Effector memory CD8-positive, alpha-beta T cell (primary cell): ENCODE data around the gene NECAB2.

ENCODE experiments used
- ATAC-seq: fragments of 150-1000 bp; cut with Tn5 transposase; replicated peaks from 2 replicates; pipeline ENCODE4 v1.10.0; 2021; ENCODE audit warnings: mild to moderate bottlenecking, moderate library complexity
- DNase-seq, 3 experiments: peaks; one replicate each; pipeline ENCODE4 v3.0.0; 2021
- H3K27ac Mint-ChIP-seq, 2 donors: one replicate each; pipeline ENCODE4 v1.8.0; 2022; ENCODE audit warnings: mild to moderate bottlenecking in 2 of 2, mixed read lengths in 2 of 2, moderate library complexity in 2 of 2
- H3K27me3 Mint-ChIP-seq, 2 donors: one replicate each; pipeline ENCODE4 v1.8.0; 2022; ENCODE audit warnings: mixed read lengths in 2 of 2
- H3K36me3 Mint-ChIP-seq: one replicate; pipeline ENCODE4 v1.8.0; 2022; ENCODE audit warnings: mild to moderate bottlenecking, moderate library complexity, mixed read lengths; ENCODE audit not compliant: insufficient read depth
- H3K4me1 Mint-ChIP-seq, 2 donors: one replicate each; pipeline ENCODE4 v1.8.0; 2022; ENCODE audit warnings: low read depth in 2 of 2, mixed read lengths in 2 of 2
- H3K4me3 Mint-ChIP-seq, 2 donors: one replicate each; pipeline ENCODE4 v1.8.0; 2022; ENCODE audit warnings: mild to moderate bottlenecking in 2 of 2, mixed read lengths in 2 of 2, moderate library complexity in 2 of 2
- H3K9me3 Mint-ChIP-seq, 2 donors: one replicate each; pipeline ENCODE4 v1.8.0; 2022; ENCODE audit warnings: mixed read lengths in 2 of 2

NECAB2 gene

GRCh38 chr16:83970430-83970815 is 2.4 kb downstream of the NECAB2 start:
- Mint-ChIP-seq H3K27me3 (peaks cover 19 to 74% of the 10 kb centered on the region in 2 donors), H3K4me1 (peaks cover 0 to 4% of the 10 kb centered on the region in 2 donors), H3K27ac (no peak overlapping the region), H3K4me3 (no peak overlapping the region), H3K9me3 (no peaks in the 10 kb centered on the region), H3K36me3 (no peaks in the 10 kb centered on the region)
- ATAC-seq (no peak), DNase-seq (no peak)

GRCh38 chr16:83971165-83972130 is 3.4 kb downstream of the NECAB2 start:
- H3K9me3 Mint-ChIP-seq, result no peaks in the 10 kb centered on the region

DNA sequence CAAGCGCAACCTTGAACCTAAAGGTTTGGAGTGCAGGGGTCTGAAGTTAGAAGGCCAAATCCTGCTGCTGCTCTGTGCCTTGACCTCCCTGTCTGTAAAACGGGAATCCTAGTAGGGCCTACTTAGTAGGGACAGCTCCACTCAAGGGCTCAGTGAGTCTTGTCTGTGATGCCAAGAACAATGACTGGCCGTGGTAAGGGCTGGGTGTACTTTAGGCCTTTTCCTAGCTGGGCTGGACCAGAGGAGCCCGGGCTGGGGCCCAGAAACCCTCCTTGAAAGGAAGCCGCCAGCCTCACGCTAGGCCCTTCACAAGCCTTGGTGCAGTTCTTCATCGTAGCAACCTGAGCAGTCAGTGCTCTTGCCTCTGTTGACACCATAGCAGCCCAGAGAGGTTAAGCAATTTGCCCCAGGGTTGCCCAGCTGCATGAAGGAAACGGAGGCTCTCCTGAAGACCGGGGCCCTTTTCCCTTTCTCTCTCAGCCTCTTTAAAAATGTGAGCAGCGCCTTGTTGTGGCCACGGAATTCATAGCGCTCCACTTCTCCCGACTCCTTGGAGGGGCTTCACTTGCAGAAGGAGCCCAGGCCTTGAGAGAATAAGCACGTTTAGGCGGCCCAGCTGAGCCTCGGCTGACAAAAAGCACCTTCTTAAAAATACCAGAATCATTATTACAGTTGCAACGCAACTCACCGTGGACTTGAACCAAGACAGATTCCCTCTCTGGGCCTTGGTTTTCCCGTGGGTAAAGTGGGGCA is 4.4 kb downstream of the NECAB2 start:
- Mint-ChIP-seq H3K4me1 (peaks cover 0 to 4% of the 10 kb centered on the region in 2 donors), H3K27me3 (peaks cover 19 to 78% of the 10 kb centered on the region in 2 donors), H3K27ac (no peak overlapping the region), H3K36me3 (no peaks in the 10 kb centered on the region), H3K4me3 (no peak overlapping the region), H3K9me3 (no peaks in the 10 kb centered on the region)
- no peak for DNase-seq
- ATAC-seq, result no peak

More at GRCh38 chr16:83971165-83972130, 3.4 kb downstream of the NECAB2 start:
- peaks cover 0 to 4% of the 10 kb centered on the region in 2 donors for H3K4me1 Mint-ChIP-seq
- H3K36me3 Mint-ChIP-seq, result no peaks in the 10 kb centered on the region
- no peak for DNase-seq
- peaks cover 19 to 70% of the 10 kb centered on the region in 2 donors for H3K27me3 Mint-ChIP-seq
- no peak overlapping the region for H3K27ac Mint-ChIP-seq
- H3K4me3 Mint-ChIP-seq, result no peak overlapping the region
- no peak for ATAC-seq

GRCh38 chr16:83973077-83973476 is 5.0 kb downstream of the NECAB2 start:
- peaks cover 13 to 72% of the 10 kb centered on the region in 2 donors for H3K27me3 Mint-ChIP-seq
- no peak overlapping the region for H3K27ac Mint-ChIP-seq
- no peak for DNase-seq
- ATAC-seq, result no peak
- no peaks in the 10 kb centered on the region for H3K4me1 Mint-ChIP-seq
- no peaks in the 10 kb centered on the region for H3K36me3 Mint-ChIP-seq
- H3K4me3 Mint-ChIP-seq, result no peak overlapping the region
- H3K9me3 Mint-ChIP-seq, result no peaks in the 10 kb centered on the region

DNA sequence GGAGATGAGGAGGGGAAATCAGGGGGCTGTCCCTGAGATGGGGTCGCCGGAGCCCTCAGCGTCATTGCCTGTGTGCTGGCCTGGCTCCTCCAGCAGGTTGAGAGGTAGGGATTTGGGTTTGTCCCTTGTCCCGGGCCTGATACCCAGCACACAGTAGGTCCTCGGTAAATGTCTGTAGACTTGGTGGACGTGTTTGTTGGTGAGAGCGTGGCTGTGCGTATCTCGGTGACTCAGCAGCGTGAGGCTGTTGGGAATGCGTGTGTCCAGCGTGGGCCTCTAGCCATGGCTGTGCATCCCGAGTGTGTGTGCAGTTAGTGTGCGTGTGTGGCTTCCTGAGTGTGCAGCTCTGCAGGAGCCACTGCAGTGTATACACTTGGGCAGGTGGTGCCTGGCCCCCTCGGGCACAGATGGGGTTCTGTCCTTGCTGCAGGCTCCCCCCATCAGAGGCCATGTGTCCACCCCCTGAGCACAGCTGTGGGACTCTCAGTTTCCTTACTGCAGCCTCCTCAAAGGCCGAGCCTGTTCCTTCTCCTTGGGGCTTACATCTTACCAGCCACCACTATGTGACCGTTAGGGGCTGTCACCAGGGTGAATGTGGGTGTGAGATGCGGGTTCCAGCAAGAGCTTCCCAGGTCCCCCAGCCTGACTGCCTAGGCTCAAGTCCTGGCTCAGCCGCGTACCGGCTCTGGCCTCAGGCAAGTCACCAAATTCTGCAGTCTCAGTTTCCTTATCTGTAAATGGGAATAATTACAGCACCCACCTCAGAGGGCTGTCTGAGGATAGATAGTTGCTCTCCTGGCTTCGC is 5.7 kb downstream of the NECAB2 start:
- no peak for DNase-seq
- Mint-ChIP-seq H3K9me3 (peaks cover 0 to 3% of the 10 kb centered on the region in 2 donors), H3K27me3 (peaks cover 13 to 70% of the 10 kb centered on the region in 2 donors), H3K27ac (no peak overlapping the region), H3K4me1 (no peaks in the 10 kb centered on the region), H3K4me3 (no peak overlapping the region), H3K36me3 (no peaks in the 10 kb centered on the region)
- no peak for ATAC-seq

GRCh38 chr16:83974475-83974874 is 6.4 kb downstream of the NECAB2 start:
- Mint-ChIP-seq H3K9me3 (peaks cover 0 to 7% of the 10 kb centered on the region in 2 donors), H3K36me3 (no peaks in the 10 kb centered on the region), H3K4me3 (no peak overlapping the region), H3K27me3 (peaks cover 7 to 64% of the 10 kb centered on the region in 2 donors), H3K4me1 (peaks cover 0 to 2% of the 10 kb centered on the region in 2 donors), H3K27ac (no peak overlapping the region)
- ATAC-seq (no peak), DNase-seq (no peak)

GRCh38 chr16:83975590-83976260 is 7.7 kb downstream of the NECAB2 start:
- Mint-ChIP-seq H3K4me1 (peaks cover 0 to 2% of the 10 kb centered on the region in 2 donors), H3K9me3 (peaks cover 0 to 7% of the 10 kb centered on the region in 2 donors), H3K27ac (no peak overlapping the region), H3K27me3 (peaks cover 0 to 51% of the 10 kb centered on the region in 2 donors), H3K36me3 (no peaks in the 10 kb centered on the region), H3K4me3 (no peak overlapping the region)
- ATAC-seq (no peak), DNase-seq (no peak)

GRCh38 chr16:83977056-83977815 is 9.2 kb downstream of the NECAB2 start:
- Mint-ChIP-seq H3K4me3 (no peak overlapping the region), H3K36me3 (no peaks in the 10 kb centered on the region), H3K27me3 (peaks cover 0 to 42% of the 10 kb centered on the region in 2 donors), H3K9me3 (peaks cover 0 to 7% of the 10 kb centered on the region in 2 donors), H3K4me1 (peaks cover 0 to 2% of the 10 kb centered on the region in 2 donors), H3K27ac (no peak overlapping the region)
- no peak for DNase-seq
- ATAC-seq, result no peak

GRCh38 chr16:83978401-83978904 is 10.4 kb downstream of the NECAB2 start:
- Mint-ChIP-seq H3K27ac (no peak overlapping the region), H3K36me3 (no peaks in the 10 kb centered on the region), H3K4me3 (no peak overlapping the region), H3K27me3 (peaks cover 0 to 31% of the 10 kb centered on the region in 2 donors), H3K9me3 (peaks cover 0 to 7% of the 10 kb centered on the region in 2 donors), H3K4me1 (peaks cover 0 to 2% of the 10 kb centered on the region in 2 donors)
- DNase-seq, result no peak
- ATAC-seq, result no peak

DNA sequence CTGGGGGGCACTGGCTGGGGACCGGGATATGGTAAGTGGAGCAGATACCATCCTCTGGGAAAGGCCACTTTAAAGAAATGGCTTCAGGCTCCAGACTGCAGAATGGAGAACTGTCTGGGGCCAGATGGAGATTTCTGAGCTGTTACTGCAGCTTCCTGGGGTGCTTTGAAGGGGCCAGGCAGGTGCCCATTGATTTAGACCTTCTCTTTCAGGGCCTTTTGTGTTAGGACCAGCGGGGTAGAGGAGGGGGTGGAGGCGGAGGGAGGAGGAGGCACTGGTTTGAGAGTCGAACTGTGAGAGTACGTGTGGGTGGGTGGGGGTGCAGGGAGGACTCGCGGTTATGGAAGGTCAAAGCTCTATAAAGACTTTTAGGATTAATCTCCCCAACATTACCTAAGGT is 11.4 kb downstream of the NECAB2 start:
- Mint-ChIP-seq H3K36me3 (no peaks in the 10 kb centered on the region), H3K4me1 (peaks cover 0 to 2% of the 10 kb centered on the region in 2 donors), H3K27ac (no peak overlapping the region), H3K9me3 (peaks cover 0 to 7% of the 10 kb centered on the region in 2 donors), H3K4me3 (no peak overlapping the region), H3K27me3 (peaks cover 0 to 23% of the 10 kb centered on the region in 2 donors)
- no peak for ATAC-seq
- no peak for DNase-seq

- Mint-ChIP-seq H3K4me3 (no peak overlapping the region), H3K27ac (no peak overlapping the region), H3K9me3 (peaks cover 0 to 7% of the 10 kb centered on the region in 2 donors), H3K36me3 (no peaks in the 10 kb centered on the region), H3K4me1 (peaks cover 0 to 2% of the 10 kb centered on the region in 2 donors), H3K27me3 (peaks cover 0 to 10% of the 10 kb centered on the region in 2 donors)
- DNase-seq (no peak), ATAC-seq (no peak)
Observed at GRCh38 chr16:83980794-83981193, 12.8 kb downstream of the NECAB2 start.

- ATAC-seq (no peak), DNase-seq (no peak)
- Mint-ChIP-seq H3K4me1 (peaks cover 0 to 2% of the 10 kb centered on the region in 2 donors), H3K27ac (no peak overlapping the region), H3K27me3 (peaks cover 0 to 16% of the 10 kb centered on the region in 2 donors), H3K9me3 (peaks cover 0 to 7% of the 10 kb centered on the region in 2 donors), H3K4me3 (no peak overlapping the region), H3K36me3 (no peaks in the 10 kb centered on the region)
Observed at GRCh38 chr16:83981799-83982198, 13.8 kb downstream of the NECAB2 start.
